ENCODE data around the gene NXN. TPM values are rescaled to one million over a fixed set of nuclear protein-coding genes. Genes with fewer than 3 reads are reported as not detected.
"Not testable (repeated sequence)": the region's sequence is repeated elsewhere in the genome, so short reads cannot be mapped to it uniquely, and the experiment has no call there.

The NXN gene
- total RNA-seq, 1 experiment from 2014 or later, result 6.0 TPM

DNA sequence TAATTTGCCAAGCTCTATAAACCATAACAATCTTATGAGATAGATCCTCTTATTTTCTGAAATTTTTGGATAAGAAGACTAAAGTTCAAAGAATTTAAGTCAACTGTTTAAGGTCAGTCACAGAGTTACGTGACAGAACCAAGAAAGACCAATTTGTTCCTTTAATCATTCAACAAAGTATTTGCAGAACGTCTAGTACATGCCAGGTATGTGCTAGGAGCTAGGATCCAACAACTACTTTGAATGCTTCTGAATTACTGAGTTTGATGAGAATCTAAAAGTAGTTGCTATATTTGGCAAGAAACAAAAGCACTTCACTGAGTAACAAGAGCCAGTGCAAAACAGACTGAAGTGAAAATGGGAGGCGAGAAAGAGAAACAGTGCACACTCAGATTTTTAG, 212.5 kb downstream of the NXN start:
- no peak overlapping the region for H3K27ac ChIP-seq (ENCODE audit: low read depth, low read length, poor library complexity, severe bottlenecking)
- intact Hi-C loops (cut with micrococcal nuclease; ENCODE audit: unreplicated experiment), result no loop called here
- H3K36me3 ChIP-seq (ENCODE audit: insufficient read depth, low read length, poor library complexity, severe bottlenecking), result peaks cover 63% of the 10 kb centered on the region
- DNase-seq (ENCODE audit: low spot score), result no peak
- H3K9me3 ChIP-seq (ENCODE audit: low read depth, low read length, poor library complexity, severe bottlenecking), result no peaks in the 10 kb centered on the region
- TF ChIP-seq EZH2 (IDR thresholded peaks at IDR 0.05; ENCODE audit: borderline replicate concordance, low read depth, low read length, poor library complexity, severe bottlenecking), result no peak
- no peak for TF ChIP-seq CTCF (conservative IDR thresholded peaks at IDR 0.05; ENCODE audit: low read depth, low read length)
- CTCF ChIA-PET, result no interaction called here
- no peaks in the 10 kb centered on the region for H3K4me1 ChIP-seq (ENCODE audit: insufficient read depth, low read length, poor library complexity, severe bottlenecking)
- POLR2A ChIA-PET (ENCODE audit: low non-redundant PET), result no interaction called here
- no TSS peak for BruUV-seq (replicated peaks)
- H3K4me3 ChIP-seq (ENCODE audit: low read depth, low read length, poor library complexity, severe bottlenecking), result no peak overlapping the region
- H3K27me3 ChIP-seq (replicated peaks; ENCODE audit: insufficient read depth, low read depth, low read length, poor library complexity), result no peaks in the 10 kb centered on the region

- H3K9me3 ChIP-seq (ENCODE audit: low read depth, low read length, poor library complexity, severe bottlenecking), result no peaks in the 10 kb centered on the region
- POLR2A ChIA-PET (ENCODE audit: low non-redundant PET), result no interaction called here
- CTCF ChIA-PET, result no interaction called here
- no peak for DNase-seq (ENCODE audit: low spot score)
- no peaks in the 10 kb centered on the region for H3K4me1 ChIP-seq (ENCODE audit: insufficient read depth, low read length, poor library complexity, severe bottlenecking)
- peaks cover 69% of the 10 kb centered on the region for H3K36me3 ChIP-seq (ENCODE audit: insufficient read depth, low read length, poor library complexity, severe bottlenecking)
- H3K27me3 ChIP-seq (replicated peaks; ENCODE audit: insufficient read depth, low read depth, low read length, poor library complexity), result no peaks in the 10 kb centered on the region
- BruUV-seq (replicated peaks), result no TSS peak
- H3K27ac ChIP-seq (ENCODE audit: low read depth, low read length, poor library complexity, severe bottlenecking), result no peak overlapping the region
- no peak for TF ChIP-seq EZH2 (IDR thresholded peaks at IDR 0.05; ENCODE audit: borderline replicate concordance, low read depth, low read length, poor library complexity, severe bottlenecking)
- TF ChIP-seq CTCF (conservative IDR thresholded peaks at IDR 0.05; ENCODE audit: low read depth, low read length), result no peak
- intact Hi-C loops (cut with micrococcal nuclease; ENCODE audit: unreplicated experiment), result no loop called here
- no peak overlapping the region for H3K4me3 ChIP-seq (ENCODE audit: low read depth, low read length, poor library complexity, severe bottlenecking)
Observed at GRCh38 chr17:760371-760770, 219.2 kb downstream of the NXN start.

DNA sequence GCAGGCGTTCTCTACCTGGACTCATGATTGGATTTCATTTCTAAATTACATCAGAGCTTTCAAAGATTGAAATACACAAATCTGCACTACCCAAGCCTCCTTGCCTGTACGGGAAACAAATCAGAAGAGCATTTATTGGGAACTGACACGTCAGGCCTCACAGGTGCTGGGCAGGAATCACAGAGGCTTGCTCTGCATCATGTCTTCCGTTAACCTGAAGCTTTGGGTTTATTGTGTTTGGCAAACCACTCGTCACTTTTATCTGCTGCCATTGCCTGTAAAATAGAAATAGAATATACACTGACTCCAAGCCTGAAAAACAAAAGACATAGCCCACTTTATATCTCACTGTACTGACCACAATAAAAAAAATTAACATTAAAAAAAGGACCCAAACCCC, 219.6 kb downstream of the NXN start:
- POLR2A ChIA-PET (ENCODE audit: low non-redundant PET), result no interaction called here
- no TSS peak for BruUV-seq (replicated peaks)
- CTCF ChIA-PET, result no interaction called here

DNA sequence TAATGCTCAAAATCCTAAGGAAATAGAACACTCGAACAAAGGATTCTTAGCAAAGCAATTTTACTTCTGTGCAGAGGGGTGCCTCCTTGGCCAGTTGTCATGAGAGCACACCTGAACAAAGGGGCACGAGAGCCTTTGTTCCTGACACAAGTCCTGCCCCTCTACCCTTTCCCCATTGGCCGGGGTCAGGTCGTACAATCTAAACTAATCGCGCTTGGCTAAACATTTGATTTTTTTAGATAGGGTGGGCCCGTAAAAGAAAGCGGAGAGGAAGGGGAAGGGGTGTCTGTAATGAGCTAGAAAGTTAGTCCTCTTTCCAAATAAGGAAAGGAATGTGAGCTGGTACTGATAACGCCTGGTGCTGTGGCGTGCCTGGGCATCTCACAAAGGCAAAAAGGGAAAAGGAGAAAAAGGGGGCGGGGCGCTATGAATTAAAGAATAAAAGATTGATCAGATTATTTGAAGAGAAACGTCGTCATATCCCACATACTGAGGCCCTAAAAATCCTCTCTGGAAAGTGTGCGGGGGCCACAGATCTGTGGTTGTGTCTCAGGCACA, 223.5 kb downstream of the NXN start:
- BruUV-seq (replicated peaks); intact Hi-C loops (cut with micrococcal nuclease; ENCODE audit: unreplicated experiment); H3K9me3 ChIP-seq (ENCODE audit: low read depth, low read length, poor library complexity, severe bottlenecking); H3K4me3 ChIP-seq (ENCODE audit: low read depth, low read length, poor library complexity, severe bottlenecking); DNase-seq (ENCODE audit: low spot score); POLR2A ChIA-PET (ENCODE audit: low non-redundant PET); H3K27me3 ChIP-seq (replicated peaks; ENCODE audit: insufficient read depth, low read depth, low read length, poor library complexity); CTCF ChIA-PET; H3K4me1 ChIP-seq (ENCODE audit: insufficient read depth, low read length, poor library complexity, severe bottlenecking); H3K27ac ChIP-seq (ENCODE audit: low read depth, low read length, poor library complexity, severe bottlenecking): not testable (repeated sequence)
- H3K36me3 ChIP-seq (ENCODE audit: insufficient read depth, low read length, poor library complexity, severe bottlenecking), result peaks cover 43% of the 10 kb centered on the region

More for the DNA sequence above, 219.6 kb downstream of the NXN start:
- TF ChIP-seq CTCF (conservative IDR thresholded peaks at IDR 0.05; ENCODE audit: low read depth, low read length), result no peak
- TF ChIP-seq EZH2 (IDR thresholded peaks at IDR 0.05; ENCODE audit: borderline replicate concordance, low read depth, low read length, poor library complexity, severe bottlenecking), result no peak
- intact Hi-C loops (cut with micrococcal nuclease; ENCODE audit: unreplicated experiment), result no loop called here
- Histone ChIP-seq H3K4me3 (ENCODE audit: low read depth, low read length, poor library complexity, severe bottlenecking) (no peak overlapping the region), H3K9me3 (ENCODE audit: low read depth, low read length, poor library complexity, severe bottlenecking) (no peaks in the 10 kb centered on the region), H3K4me1 (ENCODE audit: insufficient read depth, low read length, poor library complexity, severe bottlenecking) (no peaks in the 10 kb centered on the region), H3K36me3 (ENCODE audit: insufficient read depth, low read length, poor library complexity, severe bottlenecking) (peaks cover 65% of the 10 kb centered on the region), H3K27ac (ENCODE audit: low read depth, low read length, poor library complexity, severe bottlenecking) (no peak overlapping the region), H3K27me3 (replicated peaks; ENCODE audit: insufficient read depth, low read depth, low read length, poor library complexity) (no peaks in the 10 kb centered on the region)
- no peak for DNase-seq (ENCODE audit: low spot score)

- POLR2A ChIA-PET (ENCODE audit: low non-redundant PET), result not testable (repeated sequence)
Observed at GRCh38 chr17:755319-755961, 224.1 kb downstream of the NXN start.

More at GRCh38 chr17:755319-755961, 224.1 kb downstream of the NXN start:
- peaks cover 36% of the 10 kb centered on the region for H3K36me3 ChIP-seq (ENCODE audit: insufficient read depth, low read length, poor library complexity, severe bottlenecking)
- H3K27me3 ChIP-seq (replicated peaks; ENCODE audit: insufficient read depth, low read depth, low read length, poor library complexity); intact Hi-C loops (cut with micrococcal nuclease; ENCODE audit: unreplicated experiment); BruUV-seq (replicated peaks); H3K27ac ChIP-seq (ENCODE audit: low read depth, low read length, poor library complexity, severe bottlenecking); DNase-seq (ENCODE audit: low spot score); H3K9me3 ChIP-seq (ENCODE audit: low read depth, low read length, poor library complexity, severe bottlenecking); H3K4me1 ChIP-seq (ENCODE audit: insufficient read depth, low read length, poor library complexity, severe bottlenecking); H3K4me3 ChIP-seq (ENCODE audit: low read depth, low read length, poor library complexity, severe bottlenecking): not testable (repeated sequence)
- CTCF ChIA-PET, result interaction anchor here (0.7 kb wide), 1 partner anchor 241 kb away, joined by 3 read pairs; the partner anchor contains the start of gene TIMM22

Measured in A673 (cell line).